Osteocyte (in vitro differentiated cells): ENCODE data around the gene PAX5. TPM values are rescaled to one million over a fixed set of nuclear protein-coding genes. Genes with fewer than 3 reads are reported as not detected.
A peak's percentile ranks its signal among the peaks of the same experiment; 100 is the strongest.

ENCODE experiments used
- DNase-seq: peaks from one replicate; pipeline ENCODE4 v3.0.0; 2021; ENCODE audit warnings: mixed read lengths; ENCODE audit not compliant: unreplicated experiment; ENCODE audit errors: extremely low spot score
- H3K27ac Mint-ChIP-seq: one replicate; pipeline ENCODE4 v1.8.0; 2021; ENCODE audit warnings: mild to moderate bottlenecking, mixed read lengths; ENCODE audit not compliant: unreplicated experiment
- H3K27me3 Mint-ChIP-seq: one replicate; pipeline ENCODE4 v1.8.0; 2021; ENCODE audit warnings: mixed read lengths; ENCODE audit not compliant: unreplicated experiment
- H3K36me3 Mint-ChIP-seq: one replicate; pipeline ENCODE4 v1.8.0; 2021; ENCODE audit warnings: mixed read lengths; ENCODE audit not compliant: unreplicated experiment
- H3K4me1 Mint-ChIP-seq: one replicate; pipeline ENCODE4 v1.8.0; 2021; ENCODE audit warnings: mixed read lengths; ENCODE audit not compliant: unreplicated experiment
- H3K4me3 Mint-ChIP-seq: one replicate; pipeline ENCODE4 v1.8.0; 2021; ENCODE audit warnings: mild to moderate bottlenecking, moderate library complexity, mixed read lengths; ENCODE audit not compliant: unreplicated experiment
- H3K9me3 Mint-ChIP-seq: one replicate; pipeline ENCODE4 v1.8.0; 2021; ENCODE audit warnings: mixed read lengths; ENCODE audit not compliant: unreplicated experiment
- total RNA-seq: library from RNA; stranded (reverse); gene quantifications from 2 replicates; pipeline ENCODE4 v1.2.1, GENCODE V29; 2021
- TF ChIP-seq, protein P1 (sequence below): fragments of 200-600 bp; sonication (generic); IDR thresholded peaks from 2 replicates; pipeline ENCODE4 v1.5.0; 2021; ENCODE audit warnings: antibody characterized with exemption, mild to moderate bottlenecking, moderate library complexity

The PAX5 gene
- total RNA-seq, 1 donor from 2014 or later: not detected

DNA sequence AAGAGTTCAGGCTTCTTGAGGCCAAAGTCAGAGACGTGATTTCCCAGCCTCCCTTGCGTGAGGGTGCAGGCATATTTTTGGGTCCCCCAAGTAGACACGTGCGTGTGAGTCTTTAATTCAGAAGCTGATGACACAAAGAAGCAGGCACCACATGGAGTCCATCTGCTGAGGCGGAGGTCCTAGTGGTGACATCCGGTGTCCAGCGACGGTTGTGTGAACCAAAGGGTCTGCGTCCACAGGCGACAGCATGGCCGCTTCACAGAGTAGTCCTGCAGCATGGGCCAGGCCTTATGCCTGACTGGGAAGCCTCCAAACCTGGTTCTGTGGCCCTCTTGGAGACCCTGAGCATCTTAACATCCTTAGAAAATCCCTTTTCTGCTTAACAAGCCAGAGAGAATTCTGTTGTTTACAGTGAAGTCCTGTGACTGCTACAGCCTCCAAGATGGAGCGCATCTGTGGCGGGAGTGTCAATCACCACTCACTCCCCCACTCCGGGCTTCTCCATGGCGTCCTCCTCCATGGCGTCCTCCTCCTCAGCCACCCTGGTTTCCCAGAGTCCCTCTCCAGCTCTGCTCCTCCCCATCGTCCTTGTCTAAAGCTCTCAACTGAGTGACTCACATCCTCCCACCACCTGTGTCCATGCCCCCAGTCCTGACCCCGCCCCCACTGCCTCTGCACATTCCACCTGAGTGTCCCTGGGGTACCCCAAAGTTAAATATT is 133.8 kb downstream of the PAX5 start:
- Mint-ChIP-seq H3K4me3 (no peak overlapping the region), H3K27ac (no peak overlapping the region), H3K4me1 (no peaks in the 10 kb centered on the region), H3K36me3 (no peaks in the 10 kb centered on the region), H3K9me3 (no peaks in the 10 kb centered on the region), H3K27me3 (peaks cover 51% of the 10 kb centered on the region)
- TF ChIP-seq, protein P1, sequence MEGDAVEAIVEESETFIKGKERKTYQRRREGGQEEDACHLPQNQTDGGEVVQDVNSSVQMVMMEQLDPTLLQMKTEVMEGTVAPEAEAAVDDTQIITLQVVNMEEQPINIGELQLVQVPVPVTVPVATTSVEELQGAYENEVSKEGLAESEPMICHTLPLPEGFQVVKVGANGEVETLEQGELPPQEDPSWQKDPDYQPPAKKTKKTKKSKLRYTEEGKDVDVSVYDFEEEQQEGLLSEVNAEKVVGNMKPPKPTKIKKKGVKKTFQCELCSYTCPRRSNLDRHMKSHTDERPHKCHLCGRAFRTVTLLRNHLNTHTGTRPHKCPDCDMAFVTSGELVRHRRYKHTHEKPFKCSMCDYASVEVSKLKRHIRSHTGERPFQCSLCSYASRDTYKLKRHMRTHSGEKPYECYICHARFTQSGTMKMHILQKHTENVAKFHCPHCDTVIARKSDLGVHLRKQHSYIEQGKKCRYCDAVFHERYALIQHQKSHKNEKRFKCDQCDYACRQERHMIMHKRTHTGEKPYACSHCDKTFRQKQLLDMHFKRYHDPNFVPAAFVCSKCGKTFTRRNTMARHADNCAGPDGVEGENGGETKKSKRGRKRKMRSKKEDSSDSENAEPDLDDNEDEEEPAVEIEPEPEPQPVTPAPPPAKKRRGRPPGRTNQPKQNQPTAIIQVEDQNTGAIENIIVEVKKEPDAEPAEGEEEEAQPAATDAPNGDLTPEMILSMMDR: no peak
- DNase-seq: no peak

DNA sequence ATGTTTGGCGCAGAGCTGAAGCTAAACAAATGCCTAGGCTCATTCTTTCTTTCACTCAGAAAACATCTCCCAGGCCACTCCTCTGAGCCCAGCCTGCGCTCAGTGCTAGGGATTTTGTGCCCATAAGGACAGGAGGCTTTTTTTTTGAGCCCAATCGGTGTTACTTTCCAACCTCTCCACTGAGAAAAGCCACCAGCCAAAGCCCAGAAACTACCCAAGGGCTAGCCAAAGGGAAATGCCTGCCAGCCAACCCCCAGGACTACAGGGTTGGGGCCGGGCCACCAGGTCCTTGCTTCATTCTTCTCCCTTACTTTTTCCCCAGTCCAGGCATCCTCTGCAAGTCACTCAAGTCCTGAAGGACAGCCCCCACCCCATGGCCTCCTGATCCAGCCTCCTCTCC is 134.7 kb downstream of the PAX5 start:
- H3K9me3 Mint-ChIP-seq: no peaks in the 10 kb centered on the region
- no peak overlapping the region for H3K27ac Mint-ChIP-seq
- no peak for DNase-seq
- peaks cover 45% of the 10 kb centered on the region for H3K27me3 Mint-ChIP-seq
- TF ChIP-seq, protein P1: no peak
- H3K36me3 Mint-ChIP-seq: no peaks in the 10 kb centered on the region
- no peaks in the 10 kb centered on the region for H3K4me1 Mint-ChIP-seq
- H3K4me3 Mint-ChIP-seq: no peak overlapping the region

DNA sequence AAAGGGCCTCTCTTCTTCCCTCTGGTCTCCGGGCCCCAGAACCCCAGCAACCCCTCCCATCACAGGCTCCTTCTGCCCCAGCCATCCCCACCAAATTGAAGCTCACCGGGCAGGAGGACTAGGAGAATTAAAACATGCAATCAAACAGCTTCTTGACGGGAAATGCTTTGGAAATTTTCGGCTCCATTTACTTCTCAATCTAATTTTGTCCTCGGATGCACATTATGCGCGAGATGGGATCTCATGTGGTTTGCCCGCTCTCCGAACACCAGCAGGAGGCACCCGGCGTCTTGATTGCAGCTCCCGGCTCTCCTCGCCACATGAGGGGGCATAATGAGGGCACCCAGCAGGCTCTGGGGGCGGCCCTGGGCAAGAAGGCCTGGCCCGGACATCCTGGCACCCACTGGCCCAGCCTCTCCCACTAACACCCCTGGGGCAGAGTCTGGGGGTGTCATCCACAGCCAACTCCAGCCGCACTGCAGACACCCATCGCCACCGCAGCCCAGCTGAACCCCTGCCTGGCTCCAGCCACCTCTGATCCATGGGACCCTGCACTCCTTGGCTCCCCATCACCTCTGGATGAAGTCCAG is 135.5 kb downstream of the PAX5 start:
- DNase-seq: no peak
- H3K9me3 Mint-ChIP-seq: no peaks in the 10 kb centered on the region
- no peak overlapping the region for H3K27ac Mint-ChIP-seq
- peaks cover 47% of the 10 kb centered on the region for H3K27me3 Mint-ChIP-seq
- H3K36me3 Mint-ChIP-seq: no peaks in the 10 kb centered on the region
- TF ChIP-seq, protein P1: no peak
- H3K4me1 Mint-ChIP-seq: no peaks in the 10 kb centered on the region
- H3K4me3 Mint-ChIP-seq: no peak overlapping the region

DNA sequence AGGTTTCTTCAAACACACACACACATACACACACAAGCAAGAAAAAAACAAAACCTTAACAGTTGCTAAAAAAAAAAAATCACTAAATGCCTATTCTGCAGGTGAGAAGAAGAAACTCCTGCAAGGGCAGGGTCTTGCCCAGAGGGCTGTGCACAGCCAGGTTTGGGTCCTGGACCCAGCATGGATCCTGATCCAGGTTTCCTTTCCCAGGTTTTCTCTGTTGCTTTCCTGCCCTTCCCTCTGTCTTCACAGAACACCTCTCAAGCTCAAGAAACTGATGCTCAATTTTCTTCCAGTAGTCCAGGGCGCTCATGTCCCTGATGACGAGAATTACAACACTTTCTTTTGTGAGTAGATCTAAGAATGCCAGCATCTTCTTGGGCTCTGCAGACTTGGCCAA is 136.6 kb downstream of the PAX5 start:
- TF ChIP-seq, protein P1: no peak
- Mint-ChIP-seq H3K27ac (no peak overlapping the region), H3K36me3 (no peaks in the 10 kb centered on the region), H3K27me3 (peaks cover 53% of the 10 kb centered on the region), H3K4me3 (no peak overlapping the region), H3K9me3 (no peaks in the 10 kb centered on the region), H3K4me1 (no peaks in the 10 kb centered on the region)
- DNase-seq: peak; percentile 48

DNA sequence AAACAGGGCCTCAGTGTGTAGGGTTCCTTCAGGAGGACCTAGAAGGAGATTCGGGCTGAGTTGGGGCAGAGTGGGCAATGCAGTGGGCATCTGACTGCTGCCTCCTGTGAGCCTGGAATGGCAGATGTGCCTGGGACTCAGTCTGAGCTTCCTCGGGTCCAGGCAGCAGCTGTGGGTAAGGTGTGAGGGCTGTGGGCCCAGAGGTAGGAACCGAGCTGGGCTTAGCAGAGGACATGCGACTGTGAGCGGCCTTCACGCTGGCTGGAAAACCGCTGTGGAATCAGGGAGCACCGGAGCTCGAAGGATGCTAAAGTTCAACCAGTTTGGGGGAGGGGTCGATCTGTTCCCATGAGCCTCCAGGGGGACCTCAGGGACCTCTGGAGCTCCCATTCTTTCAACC is 137.0 kb downstream of the PAX5 start:
- TF ChIP-seq, protein P1: no peak
- Mint-ChIP-seq H3K4me1 (no peaks in the 10 kb centered on the region), H3K27ac (no peak overlapping the region), H3K4me3 (no peak overlapping the region), H3K9me3 (no peaks in the 10 kb centered on the region), H3K27me3 (peaks cover 57% of the 10 kb centered on the region), H3K36me3 (no peaks in the 10 kb centered on the region)
- no peak for DNase-seq
